ENCODE data around the gene KRTAP4-4.

DNA sequence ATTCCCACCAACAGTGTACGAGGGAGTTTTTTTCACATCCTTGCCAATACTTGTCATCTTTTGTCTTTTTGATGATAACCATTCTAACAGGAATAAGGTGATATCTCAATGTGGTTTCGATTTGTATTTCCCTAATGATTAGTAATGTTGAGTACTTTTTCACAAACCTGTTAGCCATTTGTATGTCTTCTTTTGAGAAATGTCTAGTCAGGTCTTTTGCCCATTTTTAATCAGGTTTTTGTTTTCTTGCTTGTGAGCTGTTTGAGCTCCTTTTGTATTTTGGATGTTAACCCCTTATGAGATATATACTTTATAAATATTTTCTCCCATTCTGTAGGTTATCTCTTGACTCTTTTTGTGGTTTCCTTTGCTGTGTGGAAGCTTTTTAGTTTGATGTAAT, 9.0 kb downstream of the KRTAP4-4 start:
- TF ChIP-seq, protein P1, sequence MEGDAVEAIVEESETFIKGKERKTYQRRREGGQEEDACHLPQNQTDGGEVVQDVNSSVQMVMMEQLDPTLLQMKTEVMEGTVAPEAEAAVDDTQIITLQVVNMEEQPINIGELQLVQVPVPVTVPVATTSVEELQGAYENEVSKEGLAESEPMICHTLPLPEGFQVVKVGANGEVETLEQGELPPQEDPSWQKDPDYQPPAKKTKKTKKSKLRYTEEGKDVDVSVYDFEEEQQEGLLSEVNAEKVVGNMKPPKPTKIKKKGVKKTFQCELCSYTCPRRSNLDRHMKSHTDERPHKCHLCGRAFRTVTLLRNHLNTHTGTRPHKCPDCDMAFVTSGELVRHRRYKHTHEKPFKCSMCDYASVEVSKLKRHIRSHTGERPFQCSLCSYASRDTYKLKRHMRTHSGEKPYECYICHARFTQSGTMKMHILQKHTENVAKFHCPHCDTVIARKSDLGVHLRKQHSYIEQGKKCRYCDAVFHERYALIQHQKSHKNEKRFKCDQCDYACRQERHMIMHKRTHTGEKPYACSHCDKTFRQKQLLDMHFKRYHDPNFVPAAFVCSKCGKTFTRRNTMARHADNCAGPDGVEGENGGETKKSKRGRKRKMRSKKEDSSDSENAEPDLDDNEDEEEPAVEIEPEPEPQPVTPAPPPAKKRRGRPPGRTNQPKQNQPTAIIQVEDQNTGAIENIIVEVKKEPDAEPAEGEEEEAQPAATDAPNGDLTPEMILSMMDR (conservative IDR thresholded peaks at IDR 0.05) = no peak
- TF ChIP-seq ZFX (IDR thresholded peaks at IDR 0.05) = no peak

All from C4-2B (cell line).